GM13977 (cell line): ENCODE data around the gene RPL3.

ENCODE experiments used
- DNase-seq: peaks from one replicate; pipeline ENCODE4 v3.0.0; 2012; ENCODE audit warnings: low spot score
- in situ Hi-C: fragments of 300-500 bp; cut with MboI; formaldehyde crosslinking; loops from one replicate; pipeline ENCODE4 v1.12.0; 2022; ENCODE audit warnings: low sequenced_read_pairs, low pct_unique_long_range_greater_than_20kb, mixed read lengths, inconsistent platforms; ENCODE audit not compliant: unreplicated experiment
- TF ChIP-seq, protein P1 (sequence below): IDR thresholded peaks from 2 replicates; pipeline ENCODE4 v1.5.1; 2012; ENCODE audit warnings: mild to moderate bottlenecking, control low read depth; ENCODE audit not compliant: insufficient read depth; ENCODE audit errors: extremely low read depth, missing control alignments

RPL3 gene

DNA sequence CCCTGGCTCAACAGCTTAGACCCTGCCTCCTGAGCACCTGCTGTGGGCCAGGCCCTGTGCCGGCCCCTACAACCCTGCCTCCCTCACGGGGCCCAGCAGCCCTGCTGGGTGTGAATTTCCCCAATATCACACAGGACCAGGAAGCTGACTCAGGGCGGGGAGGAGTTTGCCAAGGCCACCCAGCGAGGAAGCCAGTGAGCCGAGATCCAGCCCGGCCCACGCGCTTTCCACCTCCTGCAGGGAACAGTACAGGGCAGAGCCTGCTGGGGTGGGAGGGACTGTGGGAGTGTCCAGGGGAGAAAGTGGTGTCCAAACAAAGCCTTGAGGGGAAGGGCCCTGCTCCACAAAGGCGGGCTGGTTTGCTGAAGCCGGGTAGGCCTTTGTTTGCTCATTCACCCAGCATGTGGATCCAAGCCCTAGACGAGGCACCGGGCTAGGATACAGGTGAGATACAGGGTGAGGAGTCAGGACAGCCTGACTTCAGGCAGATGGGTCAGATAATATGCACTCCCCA, 26.8 kb downstream of the RPL3 start:
- TF ChIP-seq, protein P1, sequence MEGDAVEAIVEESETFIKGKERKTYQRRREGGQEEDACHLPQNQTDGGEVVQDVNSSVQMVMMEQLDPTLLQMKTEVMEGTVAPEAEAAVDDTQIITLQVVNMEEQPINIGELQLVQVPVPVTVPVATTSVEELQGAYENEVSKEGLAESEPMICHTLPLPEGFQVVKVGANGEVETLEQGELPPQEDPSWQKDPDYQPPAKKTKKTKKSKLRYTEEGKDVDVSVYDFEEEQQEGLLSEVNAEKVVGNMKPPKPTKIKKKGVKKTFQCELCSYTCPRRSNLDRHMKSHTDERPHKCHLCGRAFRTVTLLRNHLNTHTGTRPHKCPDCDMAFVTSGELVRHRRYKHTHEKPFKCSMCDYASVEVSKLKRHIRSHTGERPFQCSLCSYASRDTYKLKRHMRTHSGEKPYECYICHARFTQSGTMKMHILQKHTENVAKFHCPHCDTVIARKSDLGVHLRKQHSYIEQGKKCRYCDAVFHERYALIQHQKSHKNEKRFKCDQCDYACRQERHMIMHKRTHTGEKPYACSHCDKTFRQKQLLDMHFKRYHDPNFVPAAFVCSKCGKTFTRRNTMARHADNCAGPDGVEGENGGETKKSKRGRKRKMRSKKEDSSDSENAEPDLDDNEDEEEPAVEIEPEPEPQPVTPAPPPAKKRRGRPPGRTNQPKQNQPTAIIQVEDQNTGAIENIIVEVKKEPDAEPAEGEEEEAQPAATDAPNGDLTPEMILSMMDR: no peak
- in situ Hi-C loops: no loop called here
- no peak for DNase-seq

DNA sequence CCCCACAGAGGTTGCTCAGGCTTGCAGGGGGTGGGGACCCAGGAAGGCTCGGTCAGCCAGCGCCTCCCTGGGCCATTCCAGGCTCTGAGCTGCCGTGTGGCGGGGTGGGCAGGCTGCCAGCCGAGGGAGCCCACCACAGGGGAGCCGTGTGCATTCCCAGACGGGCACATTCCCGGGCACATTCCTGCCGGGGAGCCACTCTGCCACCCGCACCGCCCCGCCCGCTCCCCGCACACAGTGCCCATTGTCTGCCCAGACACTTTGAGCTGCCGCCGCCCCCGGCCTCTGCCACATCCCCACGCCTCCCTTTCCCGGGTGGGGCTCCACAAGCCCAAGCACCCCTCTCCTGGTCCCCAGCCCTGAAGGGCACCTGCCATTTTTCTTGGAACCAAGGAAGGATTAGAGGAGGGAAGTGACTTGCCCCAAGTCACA, 27.4 kb downstream of the RPL3 start:
- in situ Hi-C loops: no loop called here
- no peak for DNase-seq
- TF ChIP-seq, protein P1: no peak

DNA sequence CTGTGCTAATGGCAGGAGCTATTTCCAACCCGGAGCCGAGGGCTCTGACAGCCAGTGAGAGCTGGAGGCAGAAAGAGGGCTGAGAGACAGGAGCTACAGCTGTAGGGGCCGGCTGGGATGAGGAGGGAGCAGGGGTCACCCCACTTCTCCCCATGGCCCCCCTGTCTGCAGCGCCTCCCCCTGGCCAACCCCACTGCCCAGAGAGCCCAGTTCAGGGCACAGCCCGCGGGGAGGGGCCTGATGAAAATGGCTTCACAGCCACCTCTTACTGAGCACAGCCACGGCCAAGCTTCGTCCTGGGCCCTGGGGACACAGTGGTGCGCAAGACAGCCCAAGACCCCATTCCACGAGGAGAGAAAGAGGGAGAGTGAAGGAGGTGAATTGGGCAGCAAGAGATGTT, 27.9 kb downstream of the RPL3 start:
- DNase-seq: no peak
- TF ChIP-seq, protein P1: peak; percentile 20
- in situ Hi-C loops: no loop called here

DNA sequence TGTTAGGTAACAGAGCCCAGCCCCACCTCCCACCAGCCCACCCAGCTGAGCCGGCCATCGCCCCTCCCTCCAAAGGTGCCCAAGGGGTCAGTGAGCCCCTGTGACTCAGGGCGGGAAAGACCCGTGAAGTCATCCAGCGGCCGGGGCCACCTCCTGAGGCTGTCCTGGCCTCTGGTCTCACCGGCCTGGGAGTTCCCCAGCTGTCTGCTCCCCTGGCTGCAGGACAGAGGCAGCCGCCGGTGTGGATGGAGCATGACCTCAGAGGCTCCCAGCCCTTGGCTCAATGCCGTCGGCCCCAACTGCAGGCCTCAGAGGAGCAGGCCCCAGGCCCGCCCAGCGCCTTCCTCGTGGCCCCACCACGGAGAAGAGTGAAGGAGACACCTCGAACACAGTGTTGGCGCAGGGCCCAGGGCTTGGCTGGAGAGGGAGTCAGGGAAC, 28.7 kb downstream of the RPL3 start:
- in situ Hi-C loops: no loop called here
- TF ChIP-seq, protein P1: no peak
- DNase-seq: peak; percentile 59

DNA sequence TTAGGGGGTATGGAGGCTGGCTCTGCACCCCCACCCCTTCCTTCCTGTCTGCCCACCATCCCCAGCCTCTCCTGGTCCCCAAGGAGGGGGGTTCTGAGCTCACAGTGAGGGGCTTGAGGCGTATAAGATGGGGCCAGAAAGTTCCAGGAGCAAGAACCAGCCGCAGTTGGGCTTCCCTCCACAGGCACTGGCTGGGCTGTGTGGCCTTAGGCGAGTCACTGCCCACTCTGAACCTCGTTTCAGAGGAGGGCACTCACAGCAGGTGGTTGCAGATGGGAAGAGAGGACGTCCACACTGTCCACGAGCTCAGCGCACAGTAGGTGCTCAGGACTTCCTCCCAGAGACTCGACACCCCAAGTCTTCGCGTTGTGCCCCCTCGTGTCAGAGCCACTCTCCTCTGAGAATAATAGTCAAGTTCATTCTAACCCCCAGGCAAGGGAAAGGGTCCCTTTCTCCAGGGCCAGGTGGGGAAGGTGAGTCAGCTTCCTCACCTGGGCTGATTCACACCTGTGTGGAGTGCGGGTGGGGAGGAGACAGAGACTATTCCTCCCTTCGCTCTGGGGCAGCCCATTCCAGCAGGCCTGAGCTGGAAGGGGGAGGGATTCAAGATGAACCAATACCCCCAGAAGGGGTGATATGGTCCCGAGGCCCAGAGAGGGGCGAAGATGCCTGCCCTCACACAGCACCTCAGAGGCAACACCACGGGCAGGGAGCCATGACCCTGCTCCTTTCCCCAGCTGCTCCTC, 29.3 kb downstream of the RPL3 start:
- DNase-seq: no peak

DNA sequence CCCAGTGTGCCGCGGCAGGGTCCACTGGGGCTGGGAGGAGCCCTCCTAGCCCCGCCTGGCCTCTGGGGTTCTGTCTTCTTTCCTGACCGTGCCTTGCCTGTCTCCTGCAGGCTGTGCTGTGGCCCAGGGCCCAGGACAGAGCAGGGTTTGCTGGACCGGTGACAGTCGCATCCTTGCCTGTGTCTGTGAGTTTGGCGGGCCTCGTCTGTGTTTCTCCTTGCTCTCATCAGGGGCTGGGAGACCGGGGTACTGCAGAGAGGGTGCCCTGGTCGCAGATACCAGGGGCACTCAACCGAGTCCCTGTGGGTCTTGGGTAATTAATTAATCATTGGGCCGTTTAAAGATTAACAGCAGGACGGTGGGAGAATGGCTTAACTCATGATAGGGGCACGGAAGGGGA, 29.9 kb downstream of the RPL3 start:
- TF ChIP-seq, protein P1: no peak
- no peak for DNase-seq
- in situ Hi-C loops: no loop called here

More for the DNA sequence above, 29.3 kb downstream of the RPL3 start:
- in situ Hi-C loops: no loop called here
- TF ChIP-seq, protein P1: no peak
